GM23338 (cell line): ENCODE results near the gene LINGO4. TPM values are rescaled to one million over a fixed set of nuclear protein-coding genes. Genes with fewer than 3 reads are reported as not detected.

Experiments
- ATAC-seq: fragments of 200-7000 bp; cut with Tn5 transposase; 3 replicates; pipeline ENCODE4 v1.9.1; 2020
- DNase-seq: peaks from one replicate; pipeline ENCODE4 v3.0.0-alpha.2; 2015; ENCODE audit warnings: low spot score
- H2AFZ ChIP-seq: fragments of 200-600 bp; sonication (generic); 2 replicates; pipeline ENCODE4 v1.8.0; 2016; ENCODE audit warnings: antibody characterized with exemption, mild to moderate bottlenecking, moderate library complexity
- H3F3A ChIP-seq: fragments of 200-600 bp; sonication (generic); replicated peaks from 2 replicates; pipeline ENCODE4 v1.8.0; 2017; ENCODE audit warnings: antibody characterized with exemption, mixed run types, low read depth
- H3K27ac ChIP-seq: fragments of 200-600 bp; sonication (generic); 2 replicates; pipeline ENCODE4 v1.6.1; 2016; ENCODE audit warnings: low read depth
- H3K27me3 ChIP-seq: fragments of 200-600 bp; sonication (generic); 2 replicates; pipeline ENCODE4 v1.8.0; 2016; ENCODE audit warnings: mild to moderate bottlenecking, mixed run types, moderate library complexity; ENCODE audit not compliant: insufficient read depth
- H3K36me3 ChIP-seq: fragments of 200-600 bp; sonication (generic); 2 replicates; pipeline ENCODE4 v1.8.0; 2016; ENCODE audit warnings: mild to moderate bottlenecking; ENCODE audit not compliant: insufficient read depth
- H3K4me1 ChIP-seq: fragments of 200-600 bp; sonication (generic); 2 replicates; pipeline ENCODE4 v1.8.0; 2016; ENCODE audit warnings: mild to moderate bottlenecking, moderate library complexity; ENCODE audit not compliant: insufficient read depth
- H3K4me2 ChIP-seq: fragments of 200-600 bp; sonication (generic); 2 replicates; pipeline ENCODE4 v1.7.1; 2017; ENCODE audit warnings: mixed run types
- H3K4me3 ChIP-seq: fragments of 200-600 bp; sonication (generic); 2 replicates; pipeline ENCODE4 v1.6.1; 2016; ENCODE audit warnings: mixed run types
- H3K79me2 ChIP-seq: fragments of 200-600 bp; sonication (generic); replicated peaks from 2 replicates; pipeline ENCODE4 v1.8.0; 2017; ENCODE audit warnings: mild to moderate bottlenecking; ENCODE audit not compliant: insufficient read depth
- H3K9me2 ChIP-seq: fragments of 200-600 bp; sonication (generic); 2 replicates; pipeline ENCODE4 v1.8.0; 2017; ENCODE audit not compliant: insufficient read depth
- H4K20me1 ChIP-seq: fragments of 200-600 bp; sonication (generic); replicated peaks from 2 replicates; pipeline ENCODE4 v1.8.0; 2017; ENCODE audit warnings: mild to moderate bottlenecking; ENCODE audit not compliant: insufficient read depth
- H3K27ac Mint-ChIP-seq: 2 replicates; pipeline ENCODE4 v1.8.0; 2020; ENCODE audit warnings: inconsistent platforms, mild to moderate bottlenecking, moderate library complexity, mixed read lengths
- H3K27me3 Mint-ChIP-seq: 3 replicates; pipeline ENCODE4 v1.8.0; 2022; ENCODE audit warnings: low read depth, mild to moderate bottlenecking, moderate library complexity, mixed read lengths, inconsistent platforms; ENCODE audit not compliant: insufficient read depth, poor library complexity
- H3K36me3 Mint-ChIP-seq: 3 replicates; pipeline ENCODE4 v1.8.0; 2021; ENCODE audit warnings: low read depth, mild to moderate bottlenecking, inconsistent platforms, moderate library complexity, mixed read lengths
- H3K4me1 Mint-ChIP-seq: 3 replicates; pipeline ENCODE4 v1.8.0; 2020; ENCODE audit warnings: mild to moderate bottlenecking, inconsistent platforms, mixed read lengths
- H3K4me3 Mint-ChIP-seq: 3 replicates; pipeline ENCODE4 v1.8.0; 2021; ENCODE audit warnings: moderate library complexity, mild to moderate bottlenecking, inconsistent platforms, mixed read lengths
- H3K9me3 Mint-ChIP-seq: 3 replicates; pipeline ENCODE4 v1.8.0; 2020; ENCODE audit warnings: moderate library complexity, mild to moderate bottlenecking, inconsistent platforms, mixed read lengths
- CREB1 ChIP-seq: fragments of 250-450 bp; sonication (Bioruptor Pico); IDR thresholded peaks from 2 replicates; pipeline ENCODE4 v1.5.0; 2020; ENCODE audit warnings: low read depth, mild to moderate bottlenecking, moderate library complexity
- CTCF ChIP-seq, 2 experiments: fragments of 200-600 bp in 1 of 2; sonication (generic) in 1 of 2; conservative IDR thresholded peaks; 2 replicates each; pipeline versions ENCODE4 v1.5.1 to v1.6.1; 2016 to 2017; ENCODE audit warnings: antibody characterized with exemption in 2 of 2, low read depth in 2 of 2, mild to moderate bottlenecking in 2 of 2, moderate library complexity in 1 of 2
- ETS1 ChIP-seq: IDR thresholded peaks from 2 replicates; pipeline ENCODE4 v1.6.1; 2016; ENCODE audit warnings: antibody characterized with exemption
- EZH2 ChIP-seq: fragments of 200-600 bp; sonication (generic); IDR thresholded peaks from one replicate; pipeline ENCODE4 v1.8.0; 2017; ENCODE audit warnings: antibody characterized with exemption, mild to moderate bottlenecking, low read depth; ENCODE audit not compliant: unreplicated experiment
- EZH2phosphoT487 ChIP-seq: fragments of 200-600 bp; sonication (generic); IDR thresholded peaks from one replicate; pipeline ENCODE4 v1.8.1; 2018; ENCODE audit warnings: antibody characterized with exemption; ENCODE audit not compliant: unreplicated experiment
- JUNB ChIP-seq: IDR thresholded peaks from one replicate; pipeline ENCODE4 v1.6.1; 2016; ENCODE audit warnings: antibody characterized with exemption; ENCODE audit not compliant: unreplicated experiment
- NANOG ChIP-seq: IDR thresholded peaks from 2 replicates; pipeline ENCODE4 v1.6.1; 2016; ENCODE audit warnings: antibody characterized with exemption, borderline replicate concordance
- POLR2AphosphoS5 ChIP-seq: IDR thresholded peaks from 2 replicates; pipeline ENCODE4 v1.6.1; 2016; ENCODE audit warnings: antibody characterized with exemption, low read depth
- REST ChIP-seq: IDR thresholded peaks from one replicate; pipeline ENCODE4 v1.6.1; 2018; ENCODE audit warnings: antibody characterized with exemption; ENCODE audit not compliant: unreplicated experiment
- STAT1 ChIP-seq: IDR thresholded peaks from one replicate; pipeline ENCODE4 v1.6.1; 2016; ENCODE audit warnings: antibody characterized with exemption; ENCODE audit not compliant: unreplicated experiment
- ZNF114 ChIP-seq: fragments of 250-450 bp; sonication (Bioruptor Pico); IDR thresholded peaks from 2 replicates; pipeline ENCODE4 v1.5.0; 2020; ENCODE audit warnings: mild to moderate bottlenecking, moderate library complexity
- ZNF331 ChIP-seq: fragments of 250-450 bp; sonication (Bioruptor Pico); IDR thresholded peaks from 2 replicates; pipeline ENCODE4 v1.5.0; 2020; ENCODE audit warnings: low read depth, mild to moderate bottlenecking, moderate library complexity
- ZNF462 ChIP-seq: fragments of 250-450 bp; sonication (Bioruptor Pico); IDR thresholded peaks from 2 replicates; pipeline ENCODE4 v1.5.0; 2020; ENCODE audit warnings: mild to moderate bottlenecking, moderate library complexity
- polyA plus RNA-seq: library from polyadenylated mRNA; unstranded; fragments of >200 nt; fragmentation: Nextera tagmentation; extraction: Ambion mirVana; gene quantifications from 2 replicates; pipeline ENCODE4 v1.2.1, GENCODE V29; 2016
- total RNA-seq: library from RNA; depleted of rRNA; stranded (reverse); fragments of >200 nt; shearing (Covaris generic); gene quantifications from 2 replicates; pipeline ENCODE4 v1.2.3, GENCODE V29; 2014

The LINGO4 gene
- total and polyA plus RNA-seq, 2 experiments from 2014 or later = not detected

GRCh38 chr1:151846686-151847237 is 41.5 kb upstream of the LINGO4 start:
- Mint-ChIP-seq H3K36me3 (no peaks in the 10 kb centered on the region; the same call in 2 of the 3 replicates), H3K27me3 (peaks cover 7% of the 10 kb centered on the region), H3K9me3 (no peaks in the 10 kb centered on the region), H3K4me1 (peaks cover 14% of the 10 kb centered on the region), H3K4me3 (no peak overlapping the region), H3K27ac (no peak overlapping the region)
- no peak for TF ChIP-seq REST
- no peak for TF ChIP-seq ZNF114 (CRISPR knock-in tag)
- no peak for TF ChIP-seq JUNB
- no peak for TF ChIP-seq ZNF331
- TF ChIP-seq EZH2 = no peak
- no peak for TF ChIP-seq STAT1
- no peak for TF ChIP-seq ETS1
- TF ChIP-seq CREB1 (CRISPR knock-in tag) = no peak
- no peak for TF ChIP-seq ZNF462 (CRISPR knock-in tag)
- no peak for TF ChIP-seq POLR2AphosphoS5
- no peak for TF ChIP-seq EZH2phosphoT487
- no peak for TF ChIP-seq CTCF (conservative IDR thresholded peaks at IDR 0.05; ENCODE audit: low read depth in 2 of 2)
- no peak for TF ChIP-seq NANOG
- H3K27me3 ChIP-seq = peaks cover 4% of the 10 kb centered on the region; the same call in 1 of the 2 replicates
- H2AFZ ChIP-seq = no peak overlapping the region
- no peak overlapping the region for H3K27ac ChIP-seq
- H3F3A ChIP-seq = no peaks in the 10 kb centered on the region
- 0 out of 2 replicates have a peak, but pooled peaks cover 4% of the 10 kb centered on the region for H3K4me1 ChIP-seq
- H4K20me1 ChIP-seq = no peaks in the 10 kb centered on the region
- H3K4me2 ChIP-seq = peak overlapping the region; percentile 20; the same call in 1 of the 2 replicates
- H3K9me2 ChIP-seq = no peaks in the 10 kb centered on the region
- DNase-seq (no peak), ATAC-seq (no peak)
- no peaks in the 10 kb centered on the region for H3K79me2 ChIP-seq
- H3K36me3 ChIP-seq = no peaks in the 10 kb centered on the region
- H3K4me3 ChIP-seq = no peak overlapping the region
